OCI-LY7 (cell line): ENCODE results near the gene BRME1. TPM values are rescaled to one million over a fixed set of nuclear protein-coding genes. Genes with fewer than 3 reads are reported as not detected.

Experiments used
- Bru-seq: library from RNA; stranded (reverse); fragments of 400-500 nt; gene quantifications from one replicate; lab custom pipeline; 2021; lab: Mats Ljungman, UMichigan
- BruChase-seq, 2 experiments: library from RNA; stranded (reverse); fragments of 400-500 nt; gene quantifications; one replicate each; lab custom pipeline; 2021; lab: Mats Ljungman, UMichigan
- BruUV-seq: library from RNA; stranded (reverse); fragments of 400-500 nt; replicated peaks from 2 replicates; lab custom pipeline; 2021; lab: Mats Ljungman, UMichigan
- CTCF ChIA-PET: fragments of 300-600 bp; sonication (Branson Sonifier 250); formaldehyde crosslinking; loops from one replicate; lab custom pipeline; 2022; ENCODE audit warnings: antibody characterized with exemption; ENCODE audit not compliant: unreplicated experiment; lab: Charles Lee
- POLR2A ChIA-PET: fragments of 300-600 bp; sonication (Branson Sonifier 250); formaldehyde crosslinking; loops from one replicate; lab custom pipeline; 2022; ENCODE audit warnings: antibody characterized with exemption; lab: Charles Lee
- DNase-seq: peaks from one replicate; pipeline ENCODE4 v3.0.0-alpha.2; 2015; ENCODE audit warnings: low spot score
- H2AFZ ChIP-seq: fragments of 200-600 bp; sonication (generic), shearing (Covaris generic); 2 replicates; pipeline ENCODE4 v1.6.1; 2014; ENCODE audit warnings: mild to moderate bottlenecking, antibody characterized with exemption, low read length, moderate library complexity
- H3K27ac ChIP-seq: fragments of 200-600 bp; sonication (generic); 2 replicates; pipeline ENCODE4 v1.5.1; 2014; ENCODE audit warnings: mixed run types, low read depth, mild to moderate bottlenecking, moderate library complexity, low read length, inconsistent platforms; ENCODE audit not compliant: poor library complexity, severe bottlenecking
- H3K36me3 ChIP-seq: fragments of 200-600 bp; sonication (generic); 2 replicates; pipeline ENCODE4 v1.6.1; 2014; ENCODE audit warnings: mild to moderate bottlenecking, antibody characterized with exemption, low read length, moderate library complexity, mixed read lengths; ENCODE audit not compliant: insufficient read depth
- H3K4me1 ChIP-seq: fragments of 200-600 bp; sonication (generic); 2 replicates; pipeline ENCODE4 v1.5.1; 2014; ENCODE audit warnings: mild to moderate bottlenecking, low read length; ENCODE audit not compliant: insufficient read depth, poor library complexity, severe bottlenecking
- H3K4me2 ChIP-seq: fragments of 200-600 bp; sonication (generic); 2 replicates; pipeline ENCODE4 v1.6.1; 2014; ENCODE audit warnings: mild to moderate bottlenecking, low read length
- H3K4me3 ChIP-seq: fragments of 200-600 bp; sonication (generic); 2 replicates; pipeline ENCODE4 v1.5.1; 2014; ENCODE audit warnings: mild to moderate bottlenecking, low read depth, low read length; ENCODE audit not compliant: poor library complexity, severe bottlenecking
- H3K79me2 ChIP-seq: fragments of 200-600 bp; sonication (generic); 2 replicates; pipeline ENCODE4 v1.6.1; 2016; ENCODE audit warnings: low read depth, mild to moderate bottlenecking, low read length, moderate library complexity, mixed read lengths; ENCODE audit not compliant: insufficient read depth
- H3K9me2 ChIP-seq: fragments of 200-600 bp; sonication (generic); 2 replicates; pipeline ENCODE4 v1.6.1; 2016; ENCODE audit warnings: mild to moderate bottlenecking, low read length, mixed read lengths; ENCODE audit not compliant: insufficient read depth
- H3K9me3 ChIP-seq: fragments of 200-600 bp; sonication (generic); 2 replicates; pipeline ENCODE4 v1.6.1; 2014; ENCODE audit warnings: mild to moderate bottlenecking, mixed run types, low read length, mixed read lengths
- H4K20me1 ChIP-seq: fragments of 200-600 bp; sonication (generic); 2 replicates; pipeline ENCODE4 v1.6.1; 2014; ENCODE audit warnings: mild to moderate bottlenecking, antibody characterized with exemption, low read length, moderate library complexity, mixed read lengths; ENCODE audit not compliant: insufficient read depth
- CTCF ChIP-seq: fragments of 200-600 bp; sonication (generic); conservative IDR thresholded peaks from 2 replicates; pipeline ENCODE4 v1.5.1; 2014; ENCODE audit warnings: mild to moderate bottlenecking, antibody characterized with exemption, low read length, moderate library complexity, mixed read lengths
- EZH2phosphoT487 ChIP-seq: fragments of 200-600 bp; sonication (generic); IDR thresholded peaks from 2 replicates; pipeline ENCODE4 v1.6.1; 2018; ENCODE audit warnings: low read depth, borderline replicate concordance, mild to moderate bottlenecking, mixed run types, antibody characterized with exemption, low read length, moderate library complexity, mixed read lengths
- intact Hi-C: fragments of 100-400 bp; cut with micrococcal nuclease; formaldehyde crosslinking; loops from one replicate; pipeline ENCODE4 v1.10.0; 2022; ENCODE audit not compliant: unreplicated experiment
- long read RNA-seq: library from polyadenylated mRNA; stranded (forward); transcript quantifications from one replicate; pipeline ENCODE4 v2.0.0, GENCODE V29; 2022
- total RNA-seq, 2 experiments: library from RNA; depleted of rRNA in 1 of 2; stranded (reverse); fragments of >200 nt in 1 of 2; shearing (Covaris generic) in 1 of 2; gene quantifications; 2 replicates each; pipeline ENCODE4 v1.2.3, GENCODE V29; 2014 to 2022

The BRME1 gene
- total RNA-seq (2014; rRNA removed; shearing (Covaris generic)) (2.5 and 4.5 TPM in 2 replicates), total RNA-seq (2022) (7.1 and 7.2 TPM in 2 replicates), Bru-seq, nascent RNA (percentile 33 among the genes with signal in this experiment), BruChase-seq, experiment 1, labeled RNA remaining after a 6-hour chase (percentile 35 among the genes with signal in this experiment), BruChase-seq, experiment 2, labeled RNA remaining after a 2-hour chase (percentile 33 among the genes with signal in this experiment)
- long read RNA-seq, partial matches to known transcripts: 1 of 3 reads
- long read RNA-seq, other reads (novel, unspliced or antisense): 2 of 3 reads

GRCh38 chr19:13905634-13906520 lies at the start of gene BRME1, which contains the start of gene CC2D1A:
Gene BRME1 (minus strand): TSS chr19:13906117. CDS start chr19:13904892, 1,225 bp downstream.
Gene CC2D1A (plus strand): TSS chr19:13906201. CDS start chr19:13906442, 241 bp downstream.
- ChIA-PET POLR2A (interaction anchor here (0.6 to 0.9 kb wide), 2 partner anchors 11 to 173 kb away, joined by 3 to 6 read pairs; no protein-coding TSS in a partner anchor), CTCF (no interaction called here)
- H3K4me2 ChIP-seq: peak within 1 kb of the TSS; percentile 90
- peaks cover 11% of the 10 kb centered on the region for H3K36me3 ChIP-seq
- H3K9me2 ChIP-seq: no peaks in the 10 kb centered on the region
- peaks cover 11% of the 10 kb centered on the region for H3K4me1 ChIP-seq
- no peaks in the 10 kb centered on the region for H4K20me1 ChIP-seq
- intact Hi-C loops: no loop called here
- H3K9me3 ChIP-seq: peaks cover 5% of the 10 kb centered on the region; the same call in 1 of the 2 replicates
- H3K4me3 ChIP-seq: peak within 1 kb of the TSS; percentile 86
- DNase-seq: peak; percentile 93
- no peak within 1 kb of the TSS for H3K27ac ChIP-seq
- TF ChIP-seq EZH2phosphoT487 (no peak), CTCF (no peak)
- H2AFZ ChIP-seq: peak within 1 kb of the TSS; percentile 90
- H3K79me2 ChIP-seq: peaks cover 5% of the 10 kb centered on the region; the same call in 1 of the 2 replicates
- BruUV-seq: no TSS peak

- Histone ChIP-seq H2AFZ (no peak overlapping the region), H3K4me3 (peak overlapping the region; percentile 85), H3K27ac (no peak overlapping the region), H3K4me1 (peaks cover 16% of the 10 kb centered on the region), H3K9me2 (no peaks in the 10 kb centered on the region), H3K4me2 (peak overlapping the region; percentile 81), H3K36me3 (peaks cover 45% of the 10 kb centered on the region), H3K9me3 (no peaks in the 10 kb centered on the region), H3K79me2 (peaks cover 16% of the 10 kb centered on the region), H4K20me1 (no peaks in the 10 kb centered on the region)
- ChIA-PET CTCF (no interaction called here), POLR2A (no interaction called here)
- no peak for DNase-seq
- no peak for TF ChIP-seq EZH2phosphoT487
- no TSS peak for BruUV-seq
- intact Hi-C loops: loop anchor here (5.0 kb wide), 2 partner anchors 72 to 78 kb away; partner anchors contain the start of gene IL27RA
These were observed 48.3 kb upstream of the BRME1 start for GRCh38 chr19:13954185-13954584.

GRCh38 chr19:13952931-13953531 lies 47.1 kb upstream of the BRME1 start:
- H3K4me3 ChIP-seq: peak overlapping the region; percentile 85
- no TSS peak for BruUV-seq
- DNase-seq: peak; percentile 23

More at GRCh38 chr19:13952931-13953531, 47.1 kb upstream of the BRME1 start:
- intact Hi-C loops: loop anchor here (1.0 to 5.0 kb wide), 4 partner anchors 32 to 79 kb away; partner anchors contain the start of genes IL27RA and RFX1
- ChIA-PET CTCF (interaction anchor here (0.7 kb wide), 1 partner anchor 106 kb away, joined by 3 read pairs; no protein-coding TSS in a partner anchor), POLR2A (interaction anchor here (0.8 to 1.7 kb wide), 5 partner anchors 24 to 69 kb away, joined by 3 to 6 read pairs (median 4); partner anchors contain the start of gene RFX1)
- no peak for TF ChIP-seq EZH2phosphoT487
- TF ChIP-seq CTCF: no peak
- no peaks in the 10 kb centered on the region for H3K9me3 ChIP-seq
- H2AFZ ChIP-seq: no peak overlapping the region
- H3K4me2 ChIP-seq: peak overlapping the region; percentile 81
- H3K36me3 ChIP-seq: peaks cover 39% of the 10 kb centered on the region
- no peaks in the 10 kb centered on the region for H3K9me2 ChIP-seq
- peaks cover 16% of the 10 kb centered on the region for H3K4me1 ChIP-seq
- H4K20me1 ChIP-seq: no peaks in the 10 kb centered on the region
- peaks cover 16% of the 10 kb centered on the region for H3K79me2 ChIP-seq
- H3K27ac ChIP-seq: peak overlapping the region; percentile 2
